Ascending aorta (tissue), 2 donors: Measurements from ENCODE around the gene CIDEB. TPM values are rescaled to one million over a fixed set of nuclear protein-coding genes. Genes with fewer than 3 reads are reported as not detected.

Experiments
- DNase-seq, 2 donors: peaks; one replicate each; pipeline ENCODE4 v3.0.0-alpha.2; 2019; ENCODE audit warnings: low spot score in 2 of 2
- H3K27ac ChIP-seq, 2 donors: fragments of 200-600 bp; sonication (generic); one replicate each; pipeline ENCODE4 v1.5.1; 2016 to 2017; ENCODE audit warnings: mild to moderate bottlenecking in 1 of 2
- H3K27me3 ChIP-seq: fragments of 200-600 bp; sonication (generic); one replicate; pipeline ENCODE4 v1.5.1; 2017
- H3K36me3 ChIP-seq, 2 donors: fragments of 200-600 bp; sonication (generic); one replicate each; pipeline ENCODE4 v1.5.1; 2016
- H3K4me1 ChIP-seq, 2 donors: fragments of 200-600 bp; sonication (generic); one replicate each; pipeline ENCODE4 v1.5.1; 2016 to 2017; ENCODE audit warnings: mild to moderate bottlenecking in 1 of 2
- H3K4me3 ChIP-seq, 2 donors: fragments of 200-600 bp; sonication (generic); one replicate each; pipeline ENCODE4 v1.5.1; 2016 to 2017; ENCODE audit warnings: mild to moderate bottlenecking in 1 of 2
- H3K9me3 ChIP-seq, 2 donors: fragments of 200-600 bp; sonication (generic); one replicate each; pipeline ENCODE4 v1.5.1; 2016
- intact Hi-C: fragments of 100-400 bp; cut with DNase I; formaldehyde crosslinking; loops from one replicate; pipeline ENCODE4 v1.15.1; 2023
- total RNA-seq: library from RNA; depleted of rRNA; stranded (reverse); fragments of >200 nt; gene quantifications from one replicate; pipeline ENCODE4 v1.1.0, GENCODE V29; 2016
- TF ChIP-seq, protein P1 (sequence below), 3 experiments: fragments of 200-600 bp in 2 of 3; fragments of 450-650 bp in 1 of 3; sonication (generic) in 2 of 3; IDR thresholded peaks; one replicate each; pipeline ENCODE4 v1.5.1; 2016 to 2019; ENCODE audit warnings: antibody characterized with exemption in 3 of 3, mild to moderate bottlenecking in 1 of 3, moderate library complexity in 1 of 3

Gene CIDEB
- total RNA-seq, 1 donor from 2014 or later = 72.8 TPM

DNA sequence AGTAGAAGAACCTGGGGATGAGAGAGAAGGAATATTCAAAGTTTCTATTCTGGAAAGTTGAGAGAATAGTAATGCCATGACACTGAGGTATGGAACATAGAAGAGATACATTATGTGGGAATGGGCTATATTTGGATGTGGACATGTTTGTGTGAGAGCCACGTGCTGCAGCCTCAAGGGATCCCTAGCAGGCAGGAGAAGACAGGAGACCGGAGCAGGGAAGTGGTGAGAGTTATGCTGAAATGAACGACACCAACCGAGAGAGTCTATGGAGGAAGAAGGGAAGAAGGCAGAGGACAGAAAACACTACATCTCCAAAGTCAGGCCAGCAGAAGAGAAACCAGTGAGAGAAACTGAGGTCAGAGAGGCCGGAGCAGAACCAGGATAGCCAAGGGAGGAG, 42.0 kb upstream of the CIDEB start:
- intact Hi-C loops = no loop called here
- TF ChIP-seq, protein P1, sequence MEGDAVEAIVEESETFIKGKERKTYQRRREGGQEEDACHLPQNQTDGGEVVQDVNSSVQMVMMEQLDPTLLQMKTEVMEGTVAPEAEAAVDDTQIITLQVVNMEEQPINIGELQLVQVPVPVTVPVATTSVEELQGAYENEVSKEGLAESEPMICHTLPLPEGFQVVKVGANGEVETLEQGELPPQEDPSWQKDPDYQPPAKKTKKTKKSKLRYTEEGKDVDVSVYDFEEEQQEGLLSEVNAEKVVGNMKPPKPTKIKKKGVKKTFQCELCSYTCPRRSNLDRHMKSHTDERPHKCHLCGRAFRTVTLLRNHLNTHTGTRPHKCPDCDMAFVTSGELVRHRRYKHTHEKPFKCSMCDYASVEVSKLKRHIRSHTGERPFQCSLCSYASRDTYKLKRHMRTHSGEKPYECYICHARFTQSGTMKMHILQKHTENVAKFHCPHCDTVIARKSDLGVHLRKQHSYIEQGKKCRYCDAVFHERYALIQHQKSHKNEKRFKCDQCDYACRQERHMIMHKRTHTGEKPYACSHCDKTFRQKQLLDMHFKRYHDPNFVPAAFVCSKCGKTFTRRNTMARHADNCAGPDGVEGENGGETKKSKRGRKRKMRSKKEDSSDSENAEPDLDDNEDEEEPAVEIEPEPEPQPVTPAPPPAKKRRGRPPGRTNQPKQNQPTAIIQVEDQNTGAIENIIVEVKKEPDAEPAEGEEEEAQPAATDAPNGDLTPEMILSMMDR (IDR thresholded peaks at IDR 0.05) = no peak
- Histone ChIP-seq H3K27me3 (no peaks in the 10 kb centered on the region), H3K27ac (no peak overlapping the region), H3K4me1 (no peaks in the 10 kb centered on the region), H3K9me3 (no peaks in the 10 kb centered on the region), H3K4me3 (no peak overlapping the region), H3K36me3 (no peaks in the 10 kb centered on the region)
- no peak for DNase-seq

DNA sequence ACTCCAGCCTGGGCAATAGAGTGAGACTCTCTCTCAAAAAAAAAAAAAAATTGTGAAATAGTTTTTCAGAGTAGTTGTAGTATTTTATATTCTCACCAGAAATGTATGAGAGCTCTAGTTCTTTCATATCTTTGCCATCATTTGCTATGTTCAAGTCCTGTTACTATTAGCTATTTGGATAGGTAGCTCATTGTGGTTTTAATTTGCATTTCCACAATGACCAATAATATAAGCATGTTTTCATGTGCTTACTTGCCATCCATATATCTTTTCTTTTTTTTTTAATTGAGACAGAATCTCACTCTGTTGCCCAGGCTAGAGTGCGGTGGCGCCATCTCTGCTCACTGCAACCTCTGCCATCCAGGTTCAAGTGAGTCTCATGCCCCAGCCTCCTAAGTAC, 40.4 kb upstream of the CIDEB start:
- H3K4me3 ChIP-seq = no peak overlapping the region
- TF ChIP-seq, protein P1 (IDR thresholded peaks at IDR 0.05) = no peak
- intact Hi-C loops = no loop called here
- H3K4me1 ChIP-seq = no peaks in the 10 kb centered on the region
- no peaks in the 10 kb centered on the region for H3K27me3 ChIP-seq
- DNase-seq = no peak
- no peaks in the 10 kb centered on the region for H3K9me3 ChIP-seq
- no peak overlapping the region for H3K27ac ChIP-seq
- no peaks in the 10 kb centered on the region for H3K36me3 ChIP-seq

DNA sequence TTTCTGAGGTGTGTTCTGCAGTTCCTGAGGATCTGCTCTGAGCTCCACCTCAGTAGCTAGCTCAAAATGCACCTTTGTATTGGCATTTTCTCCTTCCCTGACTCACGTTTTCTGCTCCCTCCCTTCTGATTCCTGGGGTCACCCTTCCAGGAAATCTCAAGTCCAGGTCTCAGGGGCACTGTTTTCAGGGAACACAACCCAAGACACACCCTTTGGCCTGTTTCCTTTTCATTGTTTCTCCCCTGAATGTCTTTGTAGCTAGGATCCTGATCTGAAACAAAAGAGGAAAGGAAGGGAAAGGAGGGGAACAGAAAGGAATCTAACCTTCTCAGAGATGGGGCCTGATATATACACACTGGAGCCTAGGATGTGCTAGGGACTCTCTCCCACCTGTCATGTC, 39.4 kb upstream of the CIDEB start:
- Histone ChIP-seq H3K27me3 (no peaks in the 10 kb centered on the region), H3K4me3 (no peak overlapping the region), H3K4me1 (no peaks in the 10 kb centered on the region), H3K9me3 (no peaks in the 10 kb centered on the region), H3K36me3 (no peaks in the 10 kb centered on the region), H3K27ac (no peak overlapping the region)
- TF ChIP-seq, protein P1 (IDR thresholded peaks at IDR 0.05) = no peak
- intact Hi-C loops = no loop called here
- DNase-seq = no peak

DNA sequence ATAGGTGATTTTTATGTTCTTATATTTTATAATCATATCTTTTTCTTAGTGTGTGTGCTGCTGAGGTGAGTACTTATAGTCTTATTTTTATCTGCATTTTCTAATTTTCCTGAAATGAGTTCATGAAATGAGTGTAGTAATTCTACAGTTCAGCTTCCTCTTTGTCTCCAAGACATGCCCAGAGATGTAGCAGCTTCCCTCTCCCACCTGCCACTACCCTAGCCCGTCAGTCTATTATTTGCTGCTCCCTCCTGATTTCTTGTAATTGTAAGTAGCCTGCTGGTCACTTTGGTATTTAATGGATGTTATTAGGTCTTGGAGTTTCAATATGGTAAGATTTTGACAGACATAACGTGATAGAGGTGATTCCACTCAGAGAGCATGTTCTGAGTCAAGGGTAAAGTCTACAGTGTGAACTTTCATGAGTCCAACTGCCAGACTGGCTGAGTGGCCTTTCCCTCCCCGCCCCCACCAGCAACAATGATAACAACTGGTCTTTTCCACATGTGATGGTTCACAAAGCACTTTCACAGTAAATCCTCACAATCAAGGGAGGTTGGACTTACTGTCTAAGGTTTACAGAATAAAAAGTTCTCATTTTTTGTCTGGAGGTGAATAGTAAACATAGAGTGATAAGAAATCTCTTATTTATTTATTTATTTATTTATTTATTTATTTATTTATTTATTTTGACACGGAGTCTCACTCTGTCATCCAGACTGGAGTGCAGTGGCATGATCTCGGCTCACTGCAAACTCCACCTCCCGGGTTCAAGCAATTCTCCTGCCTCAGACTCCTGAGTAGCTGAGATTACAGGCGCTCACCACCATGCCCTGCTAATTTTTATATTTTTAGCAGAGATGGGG, 36.3 kb upstream of the CIDEB start:
- Histone ChIP-seq H3K36me3 (no peaks in the 10 kb centered on the region), H3K27me3 (no peaks in the 10 kb centered on the region), H3K27ac (no peak overlapping the region), H3K4me1 (no peaks in the 10 kb centered on the region), H3K9me3 (no peaks in the 10 kb centered on the region), H3K4me3 (no peak overlapping the region)
- TF ChIP-seq, protein P1 (IDR thresholded peaks at IDR 0.05) = no peak
- no peak for DNase-seq
- intact Hi-C loops = no loop called here

DNA sequence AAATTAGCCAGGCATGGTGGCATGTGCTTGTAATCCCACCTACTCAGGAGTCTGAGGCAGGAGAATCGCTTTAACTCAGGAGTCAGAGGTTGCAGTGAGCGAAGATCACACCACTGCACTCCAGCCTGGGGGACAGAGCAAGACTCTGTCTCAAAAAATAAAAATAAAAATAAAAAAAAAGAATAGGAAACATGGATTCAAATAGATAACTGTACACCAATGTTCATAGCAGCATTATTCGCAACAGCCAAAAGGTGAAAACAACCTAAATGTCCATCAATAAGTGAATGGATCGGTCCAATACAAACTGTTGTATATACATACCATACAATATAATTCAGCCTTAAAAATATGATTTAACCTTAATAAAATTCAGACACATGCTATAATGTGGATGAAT, 35.1 kb upstream of the CIDEB start:
- no peaks in the 10 kb centered on the region for H3K27me3 ChIP-seq
- H3K36me3 ChIP-seq = no peaks in the 10 kb centered on the region
- no peaks in the 10 kb centered on the region for H3K9me3 ChIP-seq
- no peaks in the 10 kb centered on the region for H3K4me1 ChIP-seq
- intact Hi-C loops = no loop called here
- no peak overlapping the region for H3K4me3 ChIP-seq
- H3K27ac ChIP-seq = no peak overlapping the region
- no peak for DNase-seq
- TF ChIP-seq, protein P1 (IDR thresholded peaks at IDR 0.05) = no peak
